ENCODE data around the gene PSMG1.

Gene PSMG1

GRCh38 chr21:39152271-39152670, 31.0 kb downstream of the PSMG1 start:
- in situ Hi-C loops (cut with MboI; ENCODE audit: low pct_unique_long_range_greater_than_20kb, low sequenced_read_pairs, unreplicated experiment) = no loop called here
- TF ChIP-seq CTCF (IDR thresholded peaks at IDR 0.05; ENCODE audit: extremely low read depth, insufficient read depth, missing control alignments) = no peak
- DNase-seq (ENCODE audit: low spot score) = no peak

- no peak for TF ChIP-seq CTCF (IDR thresholded peaks at IDR 0.05; ENCODE audit: extremely low read depth, insufficient read depth, missing control alignments)
- no peak for DNase-seq (ENCODE audit: low spot score)
- in situ Hi-C loops (cut with MboI; ENCODE audit: low pct_unique_long_range_greater_than_20kb, low sequenced_read_pairs, unreplicated experiment) = no loop called here
Measured at GRCh38 chr21:39150877-39151276, 32.4 kb downstream of the PSMG1 start.

GRCh38 chr21:39150316-39150715, 32.9 kb downstream of the PSMG1 start:
- in situ Hi-C loops (cut with MboI; ENCODE audit: low pct_unique_long_range_greater_than_20kb, low sequenced_read_pairs, unreplicated experiment) = no loop called here
- DNase-seq (ENCODE audit: low spot score) = no peak
- TF ChIP-seq CTCF (IDR thresholded peaks at IDR 0.05; ENCODE audit: extremely low read depth, insufficient read depth, missing control alignments) = no peak

DNA sequence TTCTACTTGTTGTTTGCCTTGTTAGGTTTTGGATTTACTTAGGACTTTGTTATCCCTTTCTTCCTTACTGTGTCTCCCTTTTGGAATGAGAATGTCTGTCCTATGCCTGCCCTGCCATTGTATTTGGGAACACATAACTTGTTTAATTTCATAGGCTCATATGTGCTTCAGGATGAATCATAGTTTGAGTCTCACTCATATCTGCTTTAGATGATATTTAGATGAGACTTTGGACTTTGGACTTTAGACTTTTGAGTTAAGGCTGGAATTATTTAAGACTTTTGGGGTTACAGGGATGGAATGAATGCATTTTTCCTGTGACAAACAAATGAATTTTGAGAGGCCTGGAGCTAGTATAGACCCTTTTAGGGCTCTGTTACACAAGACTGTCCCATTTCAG, 33.4 kb downstream of the PSMG1 start:
- in situ Hi-C loops (cut with MboI; ENCODE audit: low pct_unique_long_range_greater_than_20kb, low sequenced_read_pairs, unreplicated experiment) = loop anchor here (25.0 kb wide), 1 partner anchor 413 kb away; no protein-coding TSS in a partner anchor
- no peak for TF ChIP-seq CTCF (IDR thresholded peaks at IDR 0.05; ENCODE audit: extremely low read depth, insufficient read depth, missing control alignments)
- no peak for DNase-seq (ENCODE audit: low spot score)

GRCh38 chr21:39148975-39149374, 34.3 kb downstream of the PSMG1 start:
- TF ChIP-seq CTCF (IDR thresholded peaks at IDR 0.05; ENCODE audit: extremely low read depth, insufficient read depth, missing control alignments) = no peak
- in situ Hi-C loops (cut with MboI; ENCODE audit: low pct_unique_long_range_greater_than_20kb, low sequenced_read_pairs, unreplicated experiment) = loop anchor here (25.0 kb wide), 1 partner anchor 412 kb away; no protein-coding TSS in a partner anchor

DNA sequence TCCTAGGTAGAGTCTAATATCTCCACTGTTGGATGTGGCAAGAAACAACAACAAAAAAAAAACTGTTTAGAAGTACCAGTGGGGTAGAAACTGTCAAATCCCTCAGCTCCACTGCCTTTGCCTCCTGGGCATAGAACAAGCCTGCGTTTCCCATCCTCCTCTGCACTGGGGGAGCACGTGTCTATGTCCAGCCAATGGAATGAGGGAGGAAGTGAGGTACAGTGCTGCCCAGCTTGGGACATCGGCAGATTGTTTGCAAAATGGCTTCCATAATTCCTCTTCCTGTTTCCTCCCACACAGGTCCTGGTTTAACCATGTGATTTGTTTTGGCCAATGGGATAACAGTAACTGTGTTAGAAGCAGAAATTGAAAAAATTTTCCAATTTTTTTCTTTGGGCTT, 39.1 kb downstream of the PSMG1 start:
- in situ Hi-C loops (cut with MboI; ENCODE audit: low pct_unique_long_range_greater_than_20kb, low sequenced_read_pairs, unreplicated experiment) = loop anchor here (25.0 kb wide), 1 partner anchor 407 kb away; no protein-coding TSS in a partner anchor
- TF ChIP-seq CTCF (IDR thresholded peaks at IDR 0.05; ENCODE audit: extremely low read depth, insufficient read depth, missing control alignments) = no peak
- DNase-seq (ENCODE audit: low spot score) = no peak

More at GRCh38 chr21:39148975-39149374, 34.3 kb downstream of the PSMG1 start:
- DNase-seq (ENCODE audit: low spot score) = no peak

GRCh38 chr21:39142972-39143371, 40.3 kb downstream of the PSMG1 start:
- in situ Hi-C loops (cut with MboI; ENCODE audit: low pct_unique_long_range_greater_than_20kb, low sequenced_read_pairs, unreplicated experiment) = loop anchor here (25.0 kb wide), 1 partner anchor 406 kb away; no protein-coding TSS in a partner anchor

More at GRCh38 chr21:39142972-39143371, 40.3 kb downstream of the PSMG1 start:
- DNase-seq (ENCODE audit: low spot score) = no peak
- TF ChIP-seq CTCF (IDR thresholded peaks at IDR 0.05; ENCODE audit: extremely low read depth, insufficient read depth, missing control alignments) = no peak

All from GM13977 (cell line).